NCI-H82 (cell line): ENCODE data around the gene EFNA4.

Experiments
- DNase-seq: peaks from one replicate; lab custom pipeline; 2025; lab: John Stamatoyannopoulos, UW

Gene EFNA4

GRCh38 chr1:155052439-155053395 is 10.8 kb upstream of the EFNA4 start:
- DNase-seq = no peak

DNA sequence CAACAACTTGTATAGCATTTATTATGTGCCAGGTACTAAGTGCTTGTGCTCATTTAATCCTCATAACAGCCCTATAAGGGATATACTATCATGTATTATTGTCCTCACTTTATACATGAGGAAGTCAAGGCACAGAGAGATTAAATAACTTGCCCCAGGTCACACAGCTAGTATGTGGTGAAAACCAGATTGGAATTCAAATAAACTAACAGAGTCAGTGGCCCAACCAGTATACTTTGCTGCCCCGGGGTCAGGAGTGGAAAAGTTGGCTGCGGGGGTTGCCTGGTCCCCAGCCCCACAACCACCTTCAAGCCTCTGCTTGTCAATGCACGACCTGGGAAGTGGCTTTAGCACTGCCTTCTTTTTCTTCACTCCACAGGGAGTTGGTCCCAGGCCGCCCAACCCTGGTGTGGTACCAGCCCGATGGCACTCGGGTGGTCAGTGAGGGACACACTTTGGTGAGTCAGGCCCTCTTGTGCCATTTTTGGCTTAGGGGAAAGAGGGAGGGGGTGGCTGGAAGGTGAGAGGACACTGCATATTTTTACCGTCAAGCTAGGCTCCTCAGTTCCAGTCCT is 9.9 kb upstream of the EFNA4 start:
- DNase-seq = no peak

DNA sequence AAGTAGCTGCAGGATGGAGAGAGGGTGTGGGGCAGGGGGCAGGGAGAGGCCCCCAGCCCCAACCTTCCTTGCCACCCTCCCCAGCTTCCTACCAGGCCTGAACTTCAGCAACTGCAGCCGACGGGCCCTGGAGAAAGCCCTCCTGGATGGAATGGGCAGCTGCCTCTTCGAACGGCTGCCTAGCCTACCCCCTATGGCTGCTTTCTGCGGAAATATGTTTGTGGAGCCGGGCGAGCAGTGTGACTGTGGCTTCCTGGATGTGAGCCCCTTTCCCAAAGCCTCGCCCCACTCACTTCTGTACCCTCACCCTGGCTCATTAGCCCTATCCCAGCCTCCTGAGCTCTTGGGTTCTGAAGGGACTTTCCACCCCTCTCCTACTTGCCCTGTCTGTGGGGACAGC is 6.4 kb upstream of the EFNA4 start:
- DNase-seq = no peak

GRCh38 chr1:155057788-155058211 is 5.7 kb upstream of the EFNA4 start:
- DNase-seq = no peak

DNA sequence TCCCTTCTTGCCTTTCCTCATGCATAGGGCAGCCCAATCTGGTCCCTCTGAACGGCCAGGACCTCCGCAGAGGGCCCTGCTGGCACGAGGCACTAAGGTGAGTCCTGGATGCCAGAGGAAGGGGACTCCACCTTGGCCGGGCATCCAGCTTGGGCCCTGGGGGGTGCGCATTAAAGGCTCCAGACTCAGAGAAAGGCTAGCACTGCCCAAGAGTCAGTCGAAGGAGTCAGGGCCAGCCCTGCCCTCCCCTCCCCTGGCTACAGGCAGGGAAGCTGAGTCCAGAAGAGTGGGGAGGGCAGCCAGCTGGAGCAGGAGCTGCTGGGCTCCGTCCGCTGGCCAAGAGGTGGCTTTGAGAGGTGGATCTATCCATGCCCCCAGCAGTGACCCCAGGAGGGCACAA is 2.8 kb upstream of the EFNA4 start:
- DNase-seq = no peak

DNA sequence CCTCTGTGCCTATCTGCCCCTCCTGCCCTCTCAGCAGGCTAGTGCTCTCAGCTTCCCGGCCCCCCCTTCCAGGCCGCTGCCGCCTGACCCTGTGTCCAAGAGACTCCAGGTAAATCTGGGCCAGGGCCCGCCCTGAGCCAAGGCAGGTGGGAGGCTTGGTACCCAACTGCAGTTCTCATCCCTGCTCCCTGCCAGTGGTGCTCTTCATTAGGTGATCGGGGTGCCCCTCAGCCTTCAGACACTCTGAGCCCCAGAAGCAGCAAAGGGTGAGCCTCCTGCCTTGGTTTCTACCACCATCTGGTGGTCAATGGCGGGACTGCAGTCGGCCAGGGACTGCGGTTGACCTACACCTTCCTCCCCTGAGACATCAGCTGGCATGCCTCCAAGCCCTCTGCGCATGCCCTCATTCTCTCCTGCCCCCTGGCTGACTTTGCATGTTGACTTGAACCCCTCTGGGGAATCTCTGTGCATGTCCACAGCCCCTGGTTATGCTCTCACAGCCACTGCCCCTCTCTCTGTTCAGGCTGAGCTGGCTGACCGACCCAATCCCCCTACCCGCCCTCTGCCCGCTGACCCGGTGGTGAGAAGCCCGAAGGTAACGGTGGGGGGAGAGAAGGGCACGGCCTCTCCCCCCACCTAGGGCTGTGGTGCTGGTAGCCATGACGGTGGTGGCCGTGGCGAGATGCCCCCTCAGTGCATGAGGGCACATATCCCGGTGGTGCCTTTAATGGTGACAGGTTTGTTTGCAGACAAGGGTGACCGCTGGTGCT is 2.0 kb upstream of the EFNA4 start:
- DNase-seq = peak; percentile 97

DNA sequence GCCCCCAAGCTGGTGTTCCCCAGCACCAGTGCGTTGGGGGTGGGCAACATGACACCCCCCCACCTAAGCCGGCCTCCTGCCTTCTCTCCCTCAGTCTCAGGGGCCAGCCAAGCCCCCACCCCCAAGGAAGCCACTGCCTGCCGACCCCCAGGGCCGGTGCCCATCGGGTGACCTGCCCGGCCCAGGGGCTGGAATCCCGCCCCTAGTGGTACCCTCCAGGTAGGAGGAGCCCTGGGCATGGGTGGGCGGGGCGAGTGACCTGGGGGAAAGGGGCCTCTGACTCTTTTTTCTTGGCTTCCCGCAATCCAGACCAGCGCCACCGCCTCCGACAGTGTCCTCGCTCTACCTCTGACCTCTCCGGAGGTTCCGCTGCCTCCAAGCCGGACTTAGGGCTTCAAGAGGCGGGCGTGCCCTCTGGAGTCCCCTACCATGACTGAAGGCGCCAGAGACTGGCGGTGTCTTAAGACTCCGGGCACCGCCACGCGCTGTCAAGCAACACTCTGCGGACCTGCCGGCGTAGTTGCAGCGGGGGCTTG is 1.3 kb upstream of the EFNA4 start:
- DNase-seq = peak; percentile 75

DNA sequence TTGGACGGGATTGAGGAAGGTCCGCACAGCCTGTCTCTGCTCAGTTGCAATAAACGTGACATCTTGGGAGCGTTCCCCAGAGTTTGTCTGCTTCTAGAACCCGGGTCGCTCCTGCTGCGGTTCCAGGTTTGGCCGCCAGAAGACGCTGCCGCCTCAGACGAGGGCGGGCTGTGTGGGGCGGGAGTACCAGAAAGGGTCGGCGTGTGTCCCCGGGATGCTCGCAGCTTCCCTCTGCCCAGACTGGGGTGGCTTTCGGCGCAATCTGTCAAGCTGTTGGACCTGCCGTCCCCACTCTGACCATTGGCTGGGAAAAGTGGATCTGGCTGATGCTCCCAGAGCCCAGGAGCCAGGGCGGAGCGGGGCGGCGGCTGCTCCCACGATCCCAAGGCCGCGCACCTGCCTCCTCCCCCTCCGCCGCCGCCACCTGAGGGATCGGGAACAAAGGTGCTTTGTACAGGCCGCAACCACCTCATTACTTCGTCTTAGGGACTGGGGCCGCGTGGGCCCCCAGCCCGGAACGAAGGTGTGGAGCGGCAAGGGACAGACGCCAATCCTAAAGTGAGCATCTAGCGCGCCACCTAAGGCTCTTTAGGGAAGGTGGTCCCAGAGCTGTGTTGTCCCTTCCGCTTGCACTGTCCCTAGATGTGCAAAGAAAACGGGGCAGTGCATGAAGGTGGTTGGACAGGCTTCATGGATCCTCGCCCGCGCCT is 683 bp upstream of the EFNA4 start:
- DNase-seq = peak; percentile 88

DNA sequence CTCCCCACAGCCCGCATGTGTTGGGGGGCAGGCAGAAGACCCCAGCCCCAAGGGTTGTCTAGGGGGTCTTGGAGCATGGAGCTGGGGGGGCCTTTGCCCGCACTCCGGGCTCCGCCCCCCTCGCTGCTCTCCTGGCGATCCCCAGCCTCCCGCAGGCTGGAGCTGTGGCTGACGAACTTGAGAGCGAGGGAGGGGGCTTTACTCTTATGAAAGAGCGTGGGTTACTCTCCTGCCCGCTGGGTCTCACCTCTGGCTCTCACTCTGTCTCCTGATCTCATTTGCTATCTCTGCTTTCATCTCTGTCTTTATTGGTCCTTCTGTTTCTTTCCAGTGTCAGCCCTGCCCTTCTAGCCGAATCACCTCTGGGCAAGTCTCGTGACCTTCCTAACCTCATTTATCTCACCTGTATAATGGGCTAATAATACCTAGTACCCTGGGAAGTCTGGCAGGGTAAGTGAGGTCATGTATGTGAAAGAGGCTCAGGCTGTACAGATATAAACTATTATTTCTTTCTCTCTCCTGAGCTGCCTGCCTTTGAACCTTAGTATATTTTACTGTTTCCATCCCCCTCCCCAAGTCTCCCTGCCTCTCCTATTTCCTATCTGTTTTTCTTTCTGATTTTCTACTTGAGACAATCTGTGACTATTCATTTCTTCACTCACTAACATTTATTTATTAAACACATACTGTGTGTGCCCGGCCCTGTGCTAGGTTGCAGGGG is 731 bp downstream of the EFNA4 start:
- peak; percentile 76 for DNase-seq

DNA sequence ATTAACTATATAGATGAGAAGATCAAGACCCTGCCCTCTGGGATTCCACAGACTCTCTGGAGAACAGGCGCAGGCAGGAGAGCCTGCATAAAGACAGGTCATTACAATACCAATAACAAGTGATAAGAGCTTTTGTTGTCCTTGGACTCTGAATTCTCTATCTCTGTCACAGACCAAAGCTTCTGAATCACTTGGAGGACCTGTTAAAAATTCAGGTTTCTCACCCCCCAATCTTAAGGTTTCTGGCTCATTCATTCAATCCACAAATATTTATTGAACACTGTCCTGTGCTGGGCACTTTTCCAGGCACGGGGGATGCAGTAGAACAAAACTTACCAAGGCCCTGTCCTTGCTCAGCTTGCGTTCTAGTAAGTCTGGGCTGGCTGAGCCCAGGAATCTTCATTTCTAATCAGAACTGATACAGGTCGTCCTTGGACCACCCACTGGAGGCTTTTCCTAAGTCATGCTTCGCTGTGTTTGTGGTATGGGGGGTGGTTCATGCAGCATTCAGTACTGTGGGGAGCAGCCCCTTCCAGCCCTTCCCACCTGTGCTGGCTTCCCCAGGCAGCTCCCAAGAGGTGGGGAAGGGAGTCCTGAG is 1.4 kb downstream of the EFNA4 start:
- DNase-seq = peak; percentile 41

- DNase-seq = no peak
Observed at GRCh38 chr1:155066777-155067176, 3.2 kb downstream of the EFNA4 start.

GRCh38 chr1:155068599-155068998 is 5.1 kb downstream of the EFNA4 start:
- no peak for DNase-seq

GRCh38 chr1:155069551-155070157 is 6.1 kb downstream of the EFNA4 start:
- peak; percentile 83 for DNase-seq

DNA sequence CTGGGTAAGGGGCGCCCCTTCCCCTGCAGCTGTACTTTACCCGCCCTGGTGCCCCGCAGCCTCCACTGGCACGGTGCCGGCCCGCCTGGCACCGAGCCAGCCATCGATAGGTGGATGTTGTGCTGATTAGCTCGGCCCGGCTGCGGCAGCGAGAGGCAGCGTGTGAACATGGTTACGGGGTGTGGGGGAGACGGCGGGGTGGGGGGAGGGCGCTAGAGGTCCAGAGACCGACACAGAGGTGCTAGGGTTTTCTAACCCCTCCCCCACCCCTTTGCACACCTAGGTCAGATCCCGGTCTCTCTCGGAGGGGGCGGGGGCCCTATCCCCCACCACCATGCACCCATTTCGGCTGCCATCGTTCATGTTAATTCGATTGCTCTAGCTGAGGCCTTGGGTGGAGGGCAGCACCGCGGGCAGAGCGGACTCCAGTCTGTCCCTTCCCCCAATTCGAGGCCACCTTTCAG is 6.7 kb downstream of the EFNA4 start:
- DNase-seq = peak; percentile 80

GRCh38 chr1:155070721-155071569 is 7.4 kb downstream of the EFNA4 start:
- peak; percentile 96 for DNase-seq

- DNase-seq = peak; percentile 37
Observed at GRCh38 chr1:155071701-155072100, 8.2 kb downstream of the EFNA4 start.

GRCh38 chr1:155072531-155073289 is 9.2 kb downstream of the EFNA4 start:
- no peak for DNase-seq
